ENCODE data around the gene ZNRF3.
"Not testable (repeated sequence)": the region's sequence is repeated elsewhere in the genome, so short reads cannot be mapped to it uniquely, and the experiment has no call there.

Gene ZNRF3

DNA sequence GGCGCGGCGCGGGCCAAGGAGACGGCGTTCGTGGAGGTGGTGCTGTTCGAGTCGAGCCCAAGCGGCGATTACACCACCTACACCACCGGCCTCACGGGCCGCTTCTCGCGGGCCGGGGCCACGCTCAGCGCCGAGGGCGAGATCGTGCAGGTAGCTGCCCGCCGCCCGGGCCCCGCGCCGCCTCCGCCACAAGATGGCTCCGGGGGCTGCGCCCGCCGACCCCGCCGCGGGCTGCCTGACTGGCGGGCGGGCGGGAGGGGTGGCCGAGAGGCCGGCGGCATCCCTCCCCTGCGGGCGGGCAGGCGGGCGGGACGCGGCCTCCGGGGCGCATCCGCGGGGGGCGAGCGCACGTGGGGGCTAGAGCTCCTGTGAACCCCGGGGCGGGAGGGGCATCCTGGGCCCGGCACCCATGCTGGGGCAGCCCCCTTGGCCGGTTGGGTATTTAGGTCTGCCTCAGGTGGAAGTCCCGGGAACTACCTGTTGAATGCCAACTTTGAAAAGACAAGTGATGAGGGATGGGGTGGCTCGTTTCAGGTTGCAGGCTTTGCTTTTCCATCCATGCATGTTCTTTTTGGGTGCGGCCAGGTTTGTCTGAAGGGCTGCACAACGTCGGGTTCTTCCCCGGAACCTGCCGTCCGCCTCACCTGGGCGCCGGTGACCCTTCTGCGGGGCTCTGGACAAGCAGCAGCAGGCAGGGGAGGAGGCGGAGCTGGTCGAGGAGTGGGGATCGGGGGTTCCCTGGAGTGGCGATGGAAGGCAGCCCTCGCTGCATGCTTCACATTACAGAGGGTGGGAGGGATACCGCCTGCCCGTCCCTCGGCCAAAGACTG, 760 bp downstream of the ZNRF3 start:
- TF ChIP-seq, protein P1, sequence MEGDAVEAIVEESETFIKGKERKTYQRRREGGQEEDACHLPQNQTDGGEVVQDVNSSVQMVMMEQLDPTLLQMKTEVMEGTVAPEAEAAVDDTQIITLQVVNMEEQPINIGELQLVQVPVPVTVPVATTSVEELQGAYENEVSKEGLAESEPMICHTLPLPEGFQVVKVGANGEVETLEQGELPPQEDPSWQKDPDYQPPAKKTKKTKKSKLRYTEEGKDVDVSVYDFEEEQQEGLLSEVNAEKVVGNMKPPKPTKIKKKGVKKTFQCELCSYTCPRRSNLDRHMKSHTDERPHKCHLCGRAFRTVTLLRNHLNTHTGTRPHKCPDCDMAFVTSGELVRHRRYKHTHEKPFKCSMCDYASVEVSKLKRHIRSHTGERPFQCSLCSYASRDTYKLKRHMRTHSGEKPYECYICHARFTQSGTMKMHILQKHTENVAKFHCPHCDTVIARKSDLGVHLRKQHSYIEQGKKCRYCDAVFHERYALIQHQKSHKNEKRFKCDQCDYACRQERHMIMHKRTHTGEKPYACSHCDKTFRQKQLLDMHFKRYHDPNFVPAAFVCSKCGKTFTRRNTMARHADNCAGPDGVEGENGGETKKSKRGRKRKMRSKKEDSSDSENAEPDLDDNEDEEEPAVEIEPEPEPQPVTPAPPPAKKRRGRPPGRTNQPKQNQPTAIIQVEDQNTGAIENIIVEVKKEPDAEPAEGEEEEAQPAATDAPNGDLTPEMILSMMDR (IDR thresholded peaks at IDR 0.05; ENCODE audit: low read depth, low read length, missing control alignments), result no peak
- no peak for DNase-seq (ENCODE audit: low read depth)
- H3K4me3 ChIP-seq (ENCODE audit: low read depth, low read length), result no peak overlapping the region; the same call in 1 of the 2 replicates

DNA sequence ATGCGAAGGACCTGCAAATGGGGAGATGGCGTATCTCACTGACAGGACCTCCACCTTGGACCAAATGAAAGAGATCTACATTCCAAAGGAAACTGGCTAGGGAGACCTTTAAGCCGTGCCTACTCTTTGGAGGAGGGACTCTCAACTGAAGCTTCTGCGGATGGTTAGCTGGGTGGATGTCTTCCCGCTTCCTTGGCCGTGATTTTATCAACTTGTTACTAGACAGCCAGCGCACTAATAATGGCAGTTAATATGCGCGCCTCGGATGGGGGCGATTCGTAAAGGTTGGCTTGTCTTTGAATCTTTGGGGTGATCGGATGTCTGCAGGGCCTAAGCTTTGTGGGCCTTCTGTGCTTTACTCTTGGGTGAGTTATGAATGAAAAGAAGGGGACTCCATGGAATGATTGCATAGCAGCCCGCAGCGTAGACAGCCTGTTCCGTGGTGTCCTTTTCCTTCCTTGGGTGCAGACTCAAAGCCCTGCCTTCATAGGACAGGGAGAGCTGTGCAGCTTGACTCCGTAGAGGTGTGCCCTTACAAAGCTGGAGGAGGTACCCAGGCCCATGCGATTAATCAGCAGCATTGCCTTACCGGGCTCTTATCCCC, 1.5 kb downstream of the ZNRF3 start:
- DNase-seq (ENCODE audit: low read depth), result no peak
- TF ChIP-seq, protein P1 (IDR thresholded peaks at IDR 0.05; ENCODE audit: low read depth, low read length, missing control alignments), result no peak
- no peak overlapping the region for H3K4me3 ChIP-seq (ENCODE audit: low read depth, low read length)

DNA sequence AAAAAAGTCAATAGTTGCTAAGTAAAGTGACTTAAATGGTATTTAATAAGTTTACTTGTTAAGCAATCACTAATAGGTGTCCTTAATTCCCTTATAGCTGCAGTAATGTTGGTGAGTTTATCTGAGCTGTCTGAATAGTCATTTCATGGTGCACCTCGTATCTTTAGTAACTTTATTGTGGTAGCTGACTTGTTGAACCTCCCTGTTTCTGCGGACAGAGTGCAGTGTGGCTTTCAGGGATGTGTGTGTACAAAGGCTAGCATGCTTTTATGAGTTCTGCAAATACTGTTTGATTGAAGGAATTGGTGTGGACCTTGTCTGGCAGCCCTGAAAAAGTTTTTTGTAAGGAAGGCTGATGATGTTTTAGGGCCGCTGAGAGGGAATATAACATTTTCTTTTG, 2.6 kb downstream of the ZNRF3 start:
- DNase-seq (ENCODE audit: low read depth), result no peak
- TF ChIP-seq, protein P1 (IDR thresholded peaks at IDR 0.05; ENCODE audit: low read depth, low read length, missing control alignments), result no peak
- no peak overlapping the region for H3K4me3 ChIP-seq (ENCODE audit: low read depth, low read length)

DNA sequence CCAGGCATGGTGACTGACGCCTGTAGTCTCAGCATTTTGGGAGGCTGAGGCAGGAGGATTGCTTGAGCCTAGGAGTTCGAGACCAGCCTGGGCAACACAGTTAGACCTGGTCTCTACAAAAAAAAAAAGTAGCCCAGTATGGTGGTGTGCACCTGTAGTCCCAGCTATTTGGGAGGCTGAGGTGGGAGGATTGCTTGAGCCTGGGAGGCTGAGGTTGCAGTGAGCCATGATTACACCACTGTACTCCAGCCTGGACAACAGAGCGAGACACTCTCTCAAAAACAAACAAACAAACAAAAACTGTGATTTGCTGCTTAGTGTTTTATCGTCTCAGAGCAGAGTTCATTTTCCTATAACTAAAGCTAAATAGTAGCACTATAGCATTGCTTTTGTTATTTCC, 3.3 kb downstream of the ZNRF3 start:
- not testable (repeated sequence) for H3K4me3 ChIP-seq (ENCODE audit: low read depth, low read length); DNase-seq (ENCODE audit: low read depth)

DNA sequence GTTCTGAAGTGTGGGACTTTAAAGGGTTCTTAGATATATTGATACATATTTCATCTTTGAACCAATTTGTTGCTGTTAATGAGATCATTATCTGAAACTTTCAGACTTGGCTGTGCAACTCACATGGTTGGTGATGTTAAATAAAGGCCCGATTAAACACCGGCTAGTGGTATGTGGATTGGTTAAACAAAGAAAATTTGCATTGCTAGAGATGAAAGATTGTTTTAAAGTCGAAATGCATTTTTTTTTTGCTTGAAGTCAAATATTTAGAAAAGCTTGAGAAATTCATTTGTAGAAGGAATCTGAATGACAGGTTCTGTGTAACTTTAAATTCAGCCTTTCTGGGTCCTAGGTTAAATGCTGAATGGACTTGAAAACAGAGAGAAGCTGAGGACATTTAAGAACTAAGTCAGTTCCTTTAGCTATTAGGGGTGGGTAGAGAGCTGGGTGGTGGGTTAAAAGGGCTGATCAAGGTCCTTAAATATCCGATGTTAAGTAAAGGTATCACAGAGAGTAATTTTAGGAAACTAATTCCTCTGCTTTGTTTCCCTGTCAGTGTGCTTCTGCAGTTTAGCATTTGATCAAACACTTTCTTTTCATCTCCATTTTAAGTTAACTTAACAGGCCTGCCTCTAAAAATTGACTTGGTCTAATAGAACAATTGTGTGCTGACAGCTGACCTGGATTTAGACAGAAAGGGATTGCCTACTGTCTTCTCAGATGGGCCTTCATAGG, 4.5 kb downstream of the ZNRF3 start:
- no peak for DNase-seq (ENCODE audit: low read depth)
- no peak overlapping the region for H3K4me3 ChIP-seq (ENCODE audit: low read depth, low read length)
- TF ChIP-seq, protein P1 (IDR thresholded peaks at IDR 0.05; ENCODE audit: low read depth, low read length, missing control alignments), result no peak

DNA sequence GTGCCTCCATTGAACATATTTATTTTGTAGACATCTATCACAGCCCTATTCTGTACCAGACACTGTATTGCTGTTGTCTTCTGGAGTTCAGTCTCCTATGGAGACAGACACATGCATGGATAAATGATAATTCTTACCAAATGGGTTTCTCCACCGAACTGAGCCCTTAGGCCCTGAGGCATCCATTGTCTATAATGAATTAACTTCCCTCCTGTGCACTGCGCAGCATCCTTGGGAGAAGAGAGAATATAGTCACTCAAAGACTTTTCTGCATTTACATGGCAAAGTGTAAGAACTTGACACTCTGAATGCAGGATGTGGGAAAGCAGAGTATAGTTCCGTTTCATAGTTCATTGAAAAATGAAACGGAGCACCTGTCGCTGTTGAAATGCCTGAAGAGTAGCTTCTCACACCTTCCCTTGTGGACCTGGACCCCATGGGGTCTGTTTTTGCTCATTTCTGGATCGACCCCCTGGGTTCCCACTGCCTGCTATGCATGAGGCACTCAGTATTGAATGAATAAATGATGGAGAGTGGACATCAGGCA, 6.2 kb downstream of the ZNRF3 start:
- TF ChIP-seq, protein P1 (IDR thresholded peaks at IDR 0.05; ENCODE audit: low read depth, low read length, missing control alignments), result no peak
- DNase-seq (ENCODE audit: low read depth), result no peak
- H3K4me3 ChIP-seq (ENCODE audit: low read depth, low read length), result no peak overlapping the region

DNA sequence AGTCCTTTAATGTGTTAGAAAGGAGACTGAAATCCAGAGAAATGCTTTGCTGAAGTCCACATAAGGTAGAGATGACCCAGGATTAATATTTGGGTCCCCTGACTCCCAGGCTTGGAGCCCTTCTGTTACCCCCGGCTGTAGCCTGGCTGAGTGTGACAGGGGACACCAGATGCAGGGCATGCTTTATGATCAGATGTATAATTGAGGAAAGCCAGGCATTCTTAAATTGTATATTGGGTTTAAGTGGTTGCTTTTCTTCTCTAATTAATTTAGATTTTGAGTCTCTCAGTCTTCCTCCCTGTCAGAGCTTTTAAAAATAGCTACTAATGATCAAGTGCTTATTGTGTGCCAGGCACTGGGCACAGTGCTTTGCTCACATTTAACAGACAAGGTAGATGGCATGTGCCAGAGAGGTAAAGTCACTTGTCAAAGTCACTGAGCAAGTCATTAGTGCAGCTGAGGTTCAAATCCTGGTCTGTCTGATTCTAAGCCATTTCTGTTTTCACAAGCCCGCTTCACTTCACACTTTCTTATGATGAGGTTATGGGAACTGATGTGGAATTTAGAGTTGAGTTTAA, 7.9 kb downstream of the ZNRF3 start:
- TF ChIP-seq, protein P1 (IDR thresholded peaks at IDR 0.05; ENCODE audit: low read depth, low read length, missing control alignments), result no peak
- H3K4me3 ChIP-seq (ENCODE audit: low read depth, low read length), result no peak overlapping the region

More for the DNA sequence above, 7.9 kb downstream of the ZNRF3 start:
- no peak for DNase-seq (ENCODE audit: low read depth)

All from GM12864 (cell line).